Activated naive CD8-positive, alpha-beta T cell treated with anti-CD3 and anti-CD28 coated beads, Interleukin-2, amount 10 ng/mL, durations not matched to agents 7 days and 5 days (primary cell): ENCODE results near the gene CD40. TPM values are rescaled to one million over a fixed set of nuclear protein-coding genes. Genes with fewer than 3 reads are reported as not detected.

Source experiments
- ATAC-seq: fragments of 150-1000 bp; cut with Tn5 transposase; one replicate; pipeline ENCODE4 v1.10.0; 2021; ENCODE audit warnings: low read depth, moderate library complexity
- POLR2A ChIA-PET: fragments of 350-600 bp; sonication (Branson Sonifier 250); formaldehyde crosslinking; loops from one replicate; lab custom pipeline; 2021; ENCODE audit warnings: antibody characterized with exemption; lab: Charles Lee
- DNase-seq: peaks from one replicate; pipeline ENCODE4 v3.0.0; 2021
- H3K27ac Mint-ChIP-seq: one replicate; pipeline ENCODE4 v1.8.0; 2022; ENCODE audit warnings: mild to moderate bottlenecking, mixed read lengths
- H3K27me3 Mint-ChIP-seq: one replicate; pipeline ENCODE4 v1.8.0; 2022; ENCODE audit warnings: mild to moderate bottlenecking, moderate library complexity, mixed read lengths
- H3K36me3 Mint-ChIP-seq: one replicate; pipeline ENCODE4 v1.8.0; 2021; ENCODE audit warnings: mild to moderate bottlenecking, mixed read lengths
- H3K4me1 Mint-ChIP-seq: one replicate; pipeline ENCODE4 v1.8.0; 2021; ENCODE audit warnings: mixed read lengths
- H3K4me3 Mint-ChIP-seq: one replicate; pipeline ENCODE4 v1.8.0; 2022; ENCODE audit warnings: mild to moderate bottlenecking, moderate library complexity, mixed read lengths
- H3K9me3 Mint-ChIP-seq: one replicate; pipeline ENCODE4 v1.8.0; 2021; ENCODE audit warnings: mixed read lengths
- total RNA-seq, 2 experiments: library from RNA; stranded (reverse); gene quantifications; one replicate each; pipeline ENCODE4 v1.2.3, GENCODE V29; 2021

The CD40 gene
- total RNA-seq, 2 experiments from 2014 or later: 3.0 to 3.1 TPM

DNA sequence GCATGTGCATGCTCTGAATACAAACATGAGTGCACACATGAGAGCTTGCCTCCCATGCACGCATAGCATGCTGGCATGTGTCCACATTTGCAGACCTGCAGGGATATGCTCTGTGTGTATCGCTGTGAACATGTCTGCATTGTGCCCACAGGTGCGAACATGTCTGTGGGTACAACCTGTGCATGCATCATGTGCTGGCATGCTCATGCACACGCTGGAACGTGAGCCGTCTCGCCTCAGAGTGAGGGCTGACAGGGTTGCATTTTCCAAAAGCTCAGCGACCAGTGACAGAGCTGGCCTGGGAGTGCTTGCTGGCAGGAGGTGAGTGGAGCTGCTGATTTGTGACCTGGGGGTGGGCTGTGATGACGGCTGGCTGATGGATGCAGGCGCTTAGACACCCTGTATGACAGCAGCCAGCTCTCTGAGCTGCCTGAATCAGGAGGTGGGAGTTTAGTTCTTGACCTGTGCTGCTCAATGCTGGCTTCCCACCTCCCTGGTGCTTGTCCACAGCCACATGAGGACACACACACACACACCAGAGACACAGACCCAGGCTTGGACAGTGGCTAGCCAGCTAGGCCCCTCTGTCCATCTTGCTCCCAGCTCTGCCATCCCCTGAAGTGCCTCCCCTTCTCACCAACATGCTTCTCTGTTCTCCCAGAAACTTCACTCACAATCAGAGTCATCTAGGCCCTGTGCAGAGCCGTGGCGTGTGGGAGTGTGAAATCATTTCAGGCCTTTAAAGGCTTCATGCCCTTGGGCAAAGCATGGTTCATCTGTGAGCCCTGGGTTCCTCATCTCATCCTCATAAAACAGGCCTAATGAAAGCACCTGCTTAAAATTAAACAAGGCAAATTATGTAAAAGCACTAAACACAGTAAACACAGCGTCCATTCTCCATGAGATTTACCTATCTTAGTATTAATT is 51.4 kb downstream of the CD40 start:
- ATAC-seq: no peak
- no peak for DNase-seq
- Mint-ChIP-seq H3K27ac (no peak overlapping the region), H3K9me3 (no peaks in the 10 kb centered on the region), H3K36me3 (no peaks in the 10 kb centered on the region), H3K4me1 (peaks cover 3% of the 10 kb centered on the region), H3K4me3 (no peak overlapping the region), H3K27me3 (peaks cover 34% of the 10 kb centered on the region)
- POLR2A ChIA-PET: interaction anchor here (0.6 kb wide), 1 partner anchor 173 kb away, joined by 3 read pairs; no protein-coding TSS in a partner anchor

DNA sequence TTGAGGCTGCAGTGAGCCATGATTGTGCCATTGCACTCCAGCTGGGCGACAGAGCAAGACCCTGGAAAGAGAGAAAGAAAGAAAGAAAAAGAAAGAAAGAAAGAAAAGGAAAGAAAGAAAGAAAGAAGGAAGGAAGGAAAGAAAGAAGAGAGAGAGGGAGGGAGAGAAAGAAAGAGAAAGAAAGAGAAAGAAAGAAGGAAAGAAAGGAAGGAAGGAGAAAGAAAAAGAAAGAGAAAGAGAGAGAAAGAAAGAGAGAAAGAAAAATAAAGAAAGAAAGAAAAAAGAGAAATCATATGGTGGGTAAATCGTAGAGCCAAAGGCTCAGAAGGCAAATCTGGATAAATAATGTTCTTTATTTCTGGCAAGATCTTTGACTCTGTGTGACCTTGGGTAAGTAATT is 53.4 kb downstream of the CD40 start:
- no peaks in the 10 kb centered on the region for H3K9me3 Mint-ChIP-seq
- H3K27ac Mint-ChIP-seq: no peak overlapping the region
- no peak overlapping the region for H3K4me3 Mint-ChIP-seq
- H3K4me1 Mint-ChIP-seq: peaks cover 3% of the 10 kb centered on the region
- no peaks in the 10 kb centered on the region for H3K36me3 Mint-ChIP-seq
- DNase-seq (no peak), ATAC-seq (no peak)
- peaks cover 45% of the 10 kb centered on the region for H3K27me3 Mint-ChIP-seq
- POLR2A ChIA-PET: no interaction called here

DNA sequence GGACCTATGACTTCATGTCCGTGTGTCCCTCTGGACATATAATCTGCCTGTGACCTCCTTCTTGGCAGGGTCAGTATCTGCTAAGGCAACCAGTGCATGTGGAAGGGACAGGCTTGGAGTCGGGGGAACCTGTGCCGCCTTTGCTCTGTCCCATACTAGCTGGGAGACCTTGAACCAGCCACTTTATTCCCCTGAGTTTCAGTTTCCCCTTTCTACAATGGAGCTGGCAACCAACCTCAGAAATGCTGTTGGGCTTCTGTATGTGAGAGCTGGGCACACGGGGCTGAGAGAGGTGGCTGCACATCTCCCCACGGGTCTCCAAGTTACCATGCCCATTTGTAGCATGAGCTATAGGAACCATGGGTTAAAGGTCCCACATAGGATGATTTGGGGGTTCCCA is 53.8 kb downstream of the CD40 start:
- ATAC-seq (no peak), DNase-seq (no peak)
- POLR2A ChIA-PET: no interaction called here
- Mint-ChIP-seq H3K9me3 (no peaks in the 10 kb centered on the region), H3K4me1 (peaks cover 3% of the 10 kb centered on the region), H3K27me3 (peaks cover 45% of the 10 kb centered on the region), H3K4me3 (no peak overlapping the region), H3K27ac (no peak overlapping the region), H3K36me3 (no peaks in the 10 kb centered on the region)

DNA sequence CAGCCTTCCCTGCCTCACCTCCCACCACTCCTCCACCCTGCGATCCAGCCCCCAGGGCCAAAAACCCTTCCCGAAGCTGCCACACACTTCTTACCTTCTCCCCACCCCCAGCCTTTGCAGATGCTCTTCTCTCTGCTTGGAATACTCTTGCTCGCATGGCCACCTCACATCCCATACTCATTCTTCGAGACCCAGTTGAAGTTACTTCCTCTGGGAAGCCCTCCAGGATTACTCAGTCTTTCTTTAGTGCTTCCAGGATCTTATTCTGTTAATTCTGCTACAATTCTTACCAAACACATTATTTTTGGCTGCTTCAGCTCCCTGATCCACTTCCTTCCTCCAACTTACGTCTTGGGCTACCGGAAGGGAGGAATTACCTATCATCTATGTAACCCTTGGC is 54.3 kb downstream of the CD40 start:
- ATAC-seq: no peak
- POLR2A ChIA-PET: no interaction called here
- no peak overlapping the region for H3K4me3 Mint-ChIP-seq

DNA sequence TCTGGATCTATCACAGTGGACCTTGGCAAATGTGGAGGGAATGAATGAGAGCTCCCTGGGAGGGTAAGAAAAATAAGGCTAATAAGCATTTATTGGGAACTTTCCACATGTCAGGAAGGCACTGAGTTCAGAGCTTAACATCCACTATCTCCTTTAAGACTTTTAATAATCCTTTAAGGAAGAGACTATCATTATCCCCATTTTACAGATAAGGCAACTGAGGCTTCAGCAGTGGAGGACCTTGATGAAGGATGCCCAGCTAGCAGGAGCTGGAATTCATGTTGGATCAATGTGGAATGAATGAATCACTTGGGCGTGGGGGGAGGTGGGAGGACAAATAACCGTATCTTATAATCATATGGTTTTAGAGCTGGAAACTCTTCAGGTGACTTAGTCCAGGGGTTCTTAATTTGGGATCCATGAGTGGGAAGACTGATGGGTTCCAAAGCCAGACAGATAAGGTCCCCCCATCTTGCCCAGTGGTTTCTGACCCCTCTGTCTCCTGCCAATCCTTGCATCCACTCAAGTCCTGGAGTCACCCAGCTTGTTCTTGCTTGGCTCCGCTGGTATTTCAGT is 54.9 kb downstream of the CD40 start:
- POLR2A ChIA-PET: no interaction called here
- ATAC-seq: no peak
- H3K27me3 Mint-ChIP-seq: peaks cover 45% of the 10 kb centered on the region
- H3K4me3 Mint-ChIP-seq: no peak overlapping the region
- H3K4me1 Mint-ChIP-seq: peaks cover 3% of the 10 kb centered on the region
- no peaks in the 10 kb centered on the region for H3K36me3 Mint-ChIP-seq
- H3K27ac Mint-ChIP-seq: no peak overlapping the region
- DNase-seq: no peak
- no peaks in the 10 kb centered on the region for H3K9me3 Mint-ChIP-seq

More for the DNA sequence above, 54.3 kb downstream of the CD40 start:
- no peaks in the 10 kb centered on the region for H3K36me3 Mint-ChIP-seq
- no peak overlapping the region for H3K27ac Mint-ChIP-seq
- H3K4me1 Mint-ChIP-seq: peaks cover 3% of the 10 kb centered on the region
- DNase-seq: no peak
- H3K27me3 Mint-ChIP-seq: peaks cover 45% of the 10 kb centered on the region
- no peaks in the 10 kb centered on the region for H3K9me3 Mint-ChIP-seq

DNA sequence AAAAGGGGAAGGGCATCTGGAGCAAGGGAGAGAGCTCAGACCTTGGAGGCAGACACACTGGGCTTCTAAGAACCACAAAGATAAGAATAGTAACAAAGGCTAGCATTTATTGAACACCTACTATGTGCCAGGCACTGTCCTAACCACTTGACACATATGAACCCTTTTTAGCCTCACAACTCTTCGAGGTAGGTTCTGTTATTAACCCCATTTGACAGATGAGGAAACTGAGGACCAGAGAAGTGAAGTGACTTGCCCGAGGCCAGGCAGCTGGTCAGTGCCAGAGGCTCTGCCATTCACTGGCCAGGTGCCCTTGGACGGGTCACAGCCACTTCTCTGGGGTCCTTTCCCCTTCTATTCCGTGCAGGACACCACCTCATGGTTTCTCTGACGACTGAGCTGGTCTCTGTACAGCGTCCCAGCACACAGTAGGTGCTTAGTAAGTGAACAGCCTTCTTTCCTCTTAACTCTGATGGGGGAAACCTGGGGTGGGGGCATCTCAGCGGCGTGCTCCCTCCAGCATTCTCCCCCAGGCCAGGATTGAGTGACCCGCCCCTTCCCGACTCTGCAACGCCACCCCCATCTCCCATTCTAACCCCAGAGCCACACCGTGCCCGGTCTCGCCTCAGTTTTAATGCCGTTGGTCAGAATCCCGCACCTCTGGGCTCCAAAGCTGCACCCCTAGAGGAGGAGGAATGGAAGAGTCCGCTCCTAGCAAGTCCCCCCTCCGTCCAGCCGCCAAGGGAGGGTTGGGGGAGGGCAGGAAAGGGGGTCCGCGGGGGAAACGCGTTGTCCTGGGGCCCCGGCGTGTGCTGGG is 55.7 kb downstream of the CD40 start:
- no peaks in the 10 kb centered on the region for H3K36me3 Mint-ChIP-seq
- ATAC-seq (no peak), DNase-seq (no peak)
- H3K4me1 Mint-ChIP-seq: peaks cover 3% of the 10 kb centered on the region
- H3K9me3 Mint-ChIP-seq: no peaks in the 10 kb centered on the region
- H3K27me3 Mint-ChIP-seq: peaks cover 46% of the 10 kb centered on the region
- POLR2A ChIA-PET: no interaction called here
- H3K4me3 Mint-ChIP-seq: no peak overlapping the region
- no peak overlapping the region for H3K27ac Mint-ChIP-seq

DNA sequence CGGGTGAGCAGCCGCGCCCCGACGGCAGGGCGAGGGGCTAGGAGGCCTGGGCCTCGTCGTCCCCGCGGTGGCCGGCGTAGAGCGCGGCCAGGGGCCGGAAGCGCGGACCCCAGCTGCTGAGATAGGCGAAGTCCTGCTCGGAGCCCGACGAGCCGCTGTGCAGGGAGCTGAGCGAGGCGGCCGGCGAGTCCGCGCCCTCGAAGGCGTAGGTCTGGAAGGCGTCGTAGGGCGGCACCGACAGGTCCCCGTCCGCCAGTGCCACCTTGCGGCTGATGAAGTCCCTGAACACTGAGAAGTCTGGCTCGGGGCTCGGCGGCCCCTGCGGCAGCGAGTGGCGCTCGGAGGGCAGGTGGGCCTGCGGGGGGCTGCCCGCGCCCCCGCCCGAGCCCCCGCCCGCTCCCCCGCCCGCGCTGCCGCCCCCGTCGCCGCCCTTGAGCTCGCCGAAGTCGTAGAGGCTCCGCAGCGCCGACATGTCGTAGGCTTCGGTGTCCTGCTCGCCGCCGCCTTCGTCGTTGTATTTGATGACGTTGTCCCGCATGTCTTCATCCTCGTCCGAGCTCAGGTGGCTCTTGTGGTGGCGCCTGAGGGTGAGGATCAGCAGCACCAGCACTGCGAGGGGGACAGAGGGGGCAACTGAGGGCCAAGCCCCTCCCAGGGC is 56.5 kb downstream of the CD40 start:
- POLR2A ChIA-PET: no interaction called here
- no peaks in the 10 kb centered on the region for H3K36me3 Mint-ChIP-seq
- peak; percentile 86 for ATAC-seq
- H3K9me3 Mint-ChIP-seq: no peaks in the 10 kb centered on the region
- no peak overlapping the region for H3K27ac Mint-ChIP-seq
- peaks cover 3% of the 10 kb centered on the region for H3K4me1 Mint-ChIP-seq
- H3K27me3 Mint-ChIP-seq: peaks cover 46% of the 10 kb centered on the region
- peak; percentile 80 for DNase-seq
- no peak overlapping the region for H3K4me3 Mint-ChIP-seq

DNA sequence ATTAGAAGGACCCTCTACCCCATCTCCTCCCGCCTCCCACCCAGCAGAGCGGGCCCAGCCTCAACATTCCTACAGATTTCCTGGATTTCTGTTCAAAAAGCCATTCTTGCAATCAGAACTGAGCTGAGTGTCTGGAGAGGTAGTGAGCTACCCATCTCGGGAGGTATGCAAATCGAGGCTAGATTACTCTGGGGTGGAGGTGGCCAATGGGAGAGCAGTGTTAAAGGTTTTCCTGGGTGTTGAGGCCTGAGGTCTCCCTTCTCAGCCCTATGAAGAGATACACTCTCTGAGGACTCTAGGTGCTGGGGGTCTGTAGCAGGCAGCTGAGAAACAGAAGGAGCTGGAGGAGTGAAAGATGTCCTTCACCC is 57.0 kb downstream of the CD40 start:
- H3K4me1 Mint-ChIP-seq: peaks cover 3% of the 10 kb centered on the region
- peaks cover 45% of the 10 kb centered on the region for H3K27me3 Mint-ChIP-seq
- H3K4me3 Mint-ChIP-seq: no peak overlapping the region
- no peak for DNase-seq
- H3K36me3 Mint-ChIP-seq: no peaks in the 10 kb centered on the region
- POLR2A ChIA-PET: interaction anchor here (0.7 kb wide), 1 partner anchor 152 kb away, joined by 3 read pairs; no protein-coding TSS in a partner anchor
- H3K27ac Mint-ChIP-seq: no peak overlapping the region
- H3K9me3 Mint-ChIP-seq: no peaks in the 10 kb centered on the region
- ATAC-seq: no peak

DNA sequence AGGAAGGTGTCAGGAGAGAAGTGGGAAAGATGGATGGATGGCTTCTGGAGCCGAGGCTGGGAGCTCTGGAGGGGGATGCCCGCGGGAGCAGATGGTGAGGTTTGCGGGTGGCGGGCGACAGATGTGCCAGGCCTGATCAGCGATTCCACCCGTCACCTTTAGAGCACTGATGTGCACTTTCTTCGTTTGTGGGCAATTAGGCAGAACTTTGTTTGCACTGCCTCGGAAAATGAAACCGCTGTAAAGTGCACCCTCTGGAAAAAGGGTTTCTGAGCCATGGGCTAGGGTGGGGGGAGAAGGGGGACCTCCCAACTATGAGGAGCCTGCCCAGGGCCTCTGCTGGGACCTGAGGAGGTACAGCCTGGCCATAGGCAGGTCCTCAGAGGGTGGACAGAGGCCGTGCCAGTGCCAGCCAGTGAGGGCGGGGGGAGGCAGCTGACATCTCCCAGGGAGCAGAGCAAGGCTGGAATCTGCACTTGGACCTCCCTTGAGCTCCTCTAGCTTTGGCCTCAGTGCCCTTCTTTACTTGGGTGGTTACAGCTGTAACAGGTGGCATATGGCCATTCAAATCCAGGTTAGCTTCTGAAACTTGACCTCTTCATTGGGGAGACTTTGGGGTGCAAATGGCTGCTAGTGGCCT is 58.7 kb downstream of the CD40 start:
- Mint-ChIP-seq H3K27me3 (peaks cover 36% of the 10 kb centered on the region), H3K4me3 (no peak overlapping the region), H3K27ac (no peak overlapping the region), H3K36me3 (no peaks in the 10 kb centered on the region), H3K4me1 (no peaks in the 10 kb centered on the region), H3K9me3 (no peaks in the 10 kb centered on the region)
- ATAC-seq (no peak), DNase-seq (no peak)
- POLR2A ChIA-PET: no interaction called here

DNA sequence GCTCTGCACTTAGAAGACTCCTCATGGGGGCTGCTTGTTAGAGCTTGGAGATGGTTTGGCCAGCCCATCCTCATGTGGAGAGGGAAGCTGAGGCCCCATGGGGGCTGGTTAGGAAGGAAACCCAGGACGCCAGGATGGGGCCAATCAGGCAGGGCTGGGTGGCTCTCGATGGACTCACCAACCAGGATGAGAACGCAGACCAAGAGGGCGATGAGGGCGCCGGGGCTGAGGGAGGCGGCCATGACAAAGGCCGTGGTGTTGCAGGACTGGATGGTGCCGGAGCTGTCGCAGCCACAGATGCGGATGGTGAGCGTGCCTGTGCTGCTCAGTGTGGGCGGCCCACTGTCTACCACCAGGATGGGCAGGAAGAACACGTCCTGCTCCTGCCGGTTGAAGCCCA is 59.7 kb downstream of the CD40 start:
- ATAC-seq: no peak
- no peak for DNase-seq
- no peaks in the 10 kb centered on the region for H3K4me1 Mint-ChIP-seq
- no peaks in the 10 kb centered on the region for H3K9me3 Mint-ChIP-seq
- H3K36me3 Mint-ChIP-seq: no peaks in the 10 kb centered on the region
- H3K27ac Mint-ChIP-seq: no peak overlapping the region
- POLR2A ChIA-PET: interaction anchor here (0.6 kb wide), 1 partner anchor 211 kb away, joined by 4 read pairs; no protein-coding TSS in a partner anchor
- H3K27me3 Mint-ChIP-seq: peaks cover 27% of the 10 kb centered on the region
- H3K4me3 Mint-ChIP-seq: no peak overlapping the region

DNA sequence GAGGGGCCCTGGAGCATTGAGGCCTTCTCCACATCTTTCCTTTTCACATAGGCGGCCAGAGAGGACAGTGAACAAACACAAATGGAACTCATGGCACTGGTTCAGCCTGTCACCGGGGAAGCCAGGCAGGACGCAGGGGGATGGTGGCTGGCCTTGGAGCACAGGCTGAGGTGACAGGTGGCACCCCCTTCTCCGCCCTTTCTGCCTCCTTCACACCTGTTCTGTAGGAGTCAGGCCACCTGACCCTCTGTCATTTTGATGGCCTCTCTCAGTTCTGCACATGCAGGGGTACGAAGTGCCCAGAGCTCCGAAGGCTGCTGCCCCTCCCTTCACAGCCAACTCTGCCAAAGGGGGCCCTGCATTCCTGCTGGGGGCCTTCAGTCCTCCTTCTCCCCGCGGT is 60.8 kb downstream of the CD40 start:
- no peak for ATAC-seq
- Mint-ChIP-seq H3K4me3 (no peak overlapping the region), H3K27ac (no peak overlapping the region)

More for the DNA sequence above, 60.8 kb downstream of the CD40 start:
- DNase-seq: no peak
- POLR2A ChIA-PET: no interaction called here
- no peaks in the 10 kb centered on the region for H3K36me3 Mint-ChIP-seq
- no peaks in the 10 kb centered on the region for H3K4me1 Mint-ChIP-seq
- H3K27me3 Mint-ChIP-seq: peaks cover 19% of the 10 kb centered on the region
- H3K9me3 Mint-ChIP-seq: no peaks in the 10 kb centered on the region
